22Rv1 (cell line): ENCODE measurements around the gene EVC.

Experiments used
- H3K27ac ChIP-seq: fragments of 450-650 bp; 2 replicates; pipeline ENCODE4 v1.5.1; 2017
- CTCF ChIP-seq: fragments of 450-650 bp; IDR thresholded peaks from 2 replicates; pipeline ENCODE4 v1.5.1; 2017; ENCODE audit warnings: mild to moderate bottlenecking
- ZFX ChIP-seq: fragments of 450-650 bp; IDR thresholded peaks from 2 replicates; pipeline ENCODE4 v1.6.1; 2017; ENCODE audit warnings: antibody characterized with exemption, borderline replicate concordance

Gene EVC

DNA sequence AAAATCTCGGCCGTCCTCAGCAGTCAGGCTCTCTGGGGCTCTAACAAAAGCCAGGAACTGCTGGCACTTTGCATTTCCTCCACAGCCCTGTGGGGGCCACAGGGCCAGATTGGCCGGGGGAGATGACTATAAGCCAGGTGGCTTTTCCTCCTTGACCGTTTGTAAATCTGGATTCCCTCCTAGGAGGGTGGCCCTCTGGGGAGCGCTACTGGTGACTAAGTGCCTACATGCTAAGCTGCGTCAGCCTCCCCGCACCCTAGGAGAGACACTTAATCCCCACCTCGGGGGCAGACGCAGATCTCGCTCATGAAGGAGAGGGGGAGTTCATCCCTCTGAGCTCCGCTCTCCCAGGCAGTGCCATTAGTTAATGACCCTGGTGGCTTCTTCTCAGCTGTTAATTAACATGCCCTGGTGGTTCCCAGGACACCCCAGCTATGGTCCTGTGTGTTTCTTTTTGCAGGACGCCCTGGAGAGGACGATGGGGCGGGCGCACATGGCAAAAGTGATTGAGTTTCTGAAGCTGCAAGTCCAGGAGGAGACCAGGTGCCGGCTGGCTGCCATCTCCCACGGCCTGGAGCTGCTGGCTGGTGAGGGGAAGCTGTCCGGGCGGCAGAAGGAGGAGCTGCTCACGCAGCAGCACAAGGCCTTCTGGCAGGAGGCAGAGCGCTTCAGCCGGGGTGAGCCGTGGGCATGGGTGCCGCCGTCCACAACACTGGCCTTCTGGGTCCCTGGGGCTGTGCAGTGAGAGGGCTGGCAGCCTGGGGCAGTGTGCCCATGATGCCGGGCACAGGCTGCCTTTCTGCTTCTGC is 41.6 kb downstream of the EVC start:
- TF ChIP-seq CTCF (no peak), ZFX (no peak)
- no peak overlapping the region for H3K27ac ChIP-seq

DNA sequence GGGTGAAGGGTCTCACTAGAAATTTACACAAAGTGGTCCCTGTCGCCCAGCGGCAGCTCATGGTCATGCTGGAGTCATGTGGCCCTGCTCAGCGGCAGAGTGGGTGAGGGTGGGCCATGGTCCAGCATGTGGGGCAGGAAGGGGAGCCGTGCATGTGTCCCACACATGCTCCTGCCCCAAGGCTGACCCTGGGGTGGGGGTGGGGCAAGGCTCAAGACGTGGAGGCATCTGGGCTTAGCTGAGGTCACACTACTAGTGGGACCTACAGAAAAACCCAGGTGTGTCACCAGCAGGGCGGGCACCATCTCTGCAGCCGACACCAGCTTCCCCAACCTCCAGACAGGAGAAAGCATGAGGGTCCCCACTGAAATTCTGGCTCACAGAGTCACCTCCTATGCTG is 42.4 kb downstream of the EVC start:
- TF ChIP-seq CTCF (no peak), ZFX (no peak)
- no peak overlapping the region for H3K27ac ChIP-seq

- TF ChIP-seq CTCF: no peak
- no peak for TF ChIP-seq ZFX
- H3K27ac ChIP-seq: no peak overlapping the region
These were observed 42.9 kb downstream of the EVC start for GRCh38 chr4:5753766-5754528.

DNA sequence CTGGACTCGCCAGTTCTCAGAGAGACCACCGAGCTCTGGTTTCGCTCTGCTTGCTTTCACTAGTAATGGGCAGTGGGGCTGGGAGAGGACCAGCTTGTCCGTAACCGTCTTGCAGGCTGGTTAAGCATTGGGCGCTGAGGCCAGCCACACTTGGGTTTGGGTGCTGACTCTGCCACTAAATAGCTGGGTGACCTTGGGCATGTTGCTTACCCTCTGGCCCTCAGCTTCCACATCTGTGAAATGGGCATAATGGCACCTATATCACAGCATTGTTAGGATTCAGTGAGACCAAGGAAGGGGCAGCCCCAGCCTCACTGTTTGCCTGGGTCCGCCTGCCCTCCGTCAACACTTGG is 43.5 kb downstream of the EVC start:
- no peak overlapping the region for H3K27ac ChIP-seq
- TF ChIP-seq CTCF (no peak), ZFX (no peak)

DNA sequence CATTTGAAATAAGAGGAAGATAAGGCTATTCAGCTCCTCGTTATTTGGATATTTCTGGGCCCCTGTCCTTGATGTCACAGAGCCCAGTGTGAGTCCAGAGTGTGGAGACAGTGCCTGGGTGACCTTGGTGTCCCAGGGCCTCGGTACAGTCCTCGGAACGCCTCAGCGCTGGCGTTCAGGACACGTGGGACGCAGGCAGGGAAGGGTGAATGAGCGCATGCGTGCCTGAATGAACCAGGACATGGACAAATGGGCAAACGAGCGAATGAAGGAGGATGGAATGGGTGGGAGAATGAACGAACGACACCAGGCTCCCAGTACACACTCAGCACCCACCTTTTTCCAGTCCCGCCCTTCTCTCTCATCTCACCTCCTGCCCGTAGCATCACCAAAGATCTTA is 44.2 kb downstream of the EVC start:
- TF ChIP-seq ZFX (no peak), CTCF (no peak)

DNA sequence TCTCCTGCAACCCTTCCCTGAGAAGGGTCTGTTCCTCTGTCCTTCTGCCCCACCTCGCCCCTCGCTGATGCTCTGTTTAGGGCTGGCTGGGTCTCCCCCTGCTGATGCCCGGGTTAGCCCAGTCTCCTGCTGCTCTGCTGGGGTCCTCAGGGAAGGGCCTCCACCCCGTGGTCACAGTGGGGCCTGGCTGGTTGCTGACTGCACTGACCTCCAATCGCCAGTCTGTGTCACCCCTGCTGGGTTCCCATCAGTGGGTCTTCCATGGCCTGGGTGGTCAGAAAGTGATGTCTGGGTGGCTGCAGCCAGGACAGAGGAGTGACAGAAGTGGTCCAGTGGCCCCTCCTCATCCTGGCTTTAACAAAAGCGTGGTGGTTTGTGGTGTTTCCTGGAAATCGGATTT is 44.7 kb downstream of the EVC start:
- TF ChIP-seq ZFX: no peak
- no peak for TF ChIP-seq CTCF
- no peak overlapping the region for H3K27ac ChIP-seq

More for the DNA sequence above, 44.2 kb downstream of the EVC start:
- no peak overlapping the region for H3K27ac ChIP-seq

DNA sequence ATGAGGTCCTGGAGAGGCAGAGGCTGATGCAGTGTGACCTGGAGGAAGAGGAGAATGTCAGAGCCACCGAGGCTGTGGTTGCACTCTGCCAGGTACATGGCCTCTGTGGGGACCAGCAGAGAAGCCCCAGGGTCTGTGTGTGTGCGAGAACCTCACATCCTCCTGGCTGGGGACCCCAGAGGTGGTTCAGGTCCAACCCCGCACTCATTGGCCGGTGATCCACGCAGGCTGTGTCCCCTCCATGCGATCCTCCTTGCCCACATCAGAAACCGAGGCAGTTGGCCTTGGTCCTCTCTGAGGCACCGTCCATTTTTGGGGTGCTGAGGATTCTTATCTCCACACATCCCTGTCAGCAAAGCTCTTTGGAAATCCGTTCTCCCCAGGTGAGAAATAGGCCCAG is 45.3 kb downstream of the EVC start:
- H3K27ac ChIP-seq: no peak overlapping the region

More for the DNA sequence above, 45.3 kb downstream of the EVC start:
- TF ChIP-seq ZFX: no peak
- TF ChIP-seq CTCF: no peak
